Measurements from ENCODE around the gene JDP2. TPM values are rescaled to one million over a fixed set of nuclear protein-coding genes. Genes with fewer than 3 reads are reported as not detected.

The JDP2 gene
- polyA plus RNA-seq, 1 of the 3 experiments (the other 2 are of a cell fraction), result 22.3 TPM

DNA sequence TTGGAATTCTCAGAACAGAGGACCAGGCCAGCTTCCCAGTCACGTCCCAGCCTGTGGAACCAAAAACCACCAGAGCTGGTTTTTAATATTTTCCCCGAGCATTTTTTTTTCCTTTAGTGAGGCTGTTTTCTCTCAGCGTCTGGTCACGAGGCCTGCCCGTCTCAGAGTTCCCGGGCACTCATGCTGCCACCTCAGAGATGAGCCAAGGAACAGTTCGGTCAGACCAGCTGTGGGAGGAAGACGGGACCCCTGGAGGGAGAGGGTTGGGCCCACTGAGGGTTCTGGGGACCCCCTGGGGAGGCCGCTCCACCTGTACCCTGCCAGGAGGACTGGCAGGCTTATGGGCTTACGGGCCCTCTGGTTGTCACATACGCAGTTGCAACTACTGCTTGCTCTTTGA is 39.9 kb downstream of the JDP2 start:
- POLR2A ChIA-PET, result interaction anchor here (0.6 kb wide), 1 partner anchor 398 kb away, joined by 5 read pairs; the partner anchor contains the start of gene ZC2HC1C
- Histone ChIP-seq H3K9ac (no peak overlapping the region), H3K4me3 (ENCODE audit: low read depth in 2 of 2, low read length in 1 of 2) (no peak overlapping the region), H3K27ac (ENCODE audit: low read depth in 2 of 2, low read length in 1 of 2) (no peak overlapping the region), H3K9me2 (no peaks in the 10 kb centered on the region), H3K4me2 (no peak overlapping the region), H3K36me3 (replicated peaks in 1 of 2; ENCODE audit: control insufficient read depth in 1 of 2, insufficient read depth in 2 of 2, low read length in 1 of 2) (peaks cover 19 to 32% of the 10 kb centered on the region in 2 experiments), H3K27me3 (ENCODE audit: insufficient read depth) (no peaks in the 10 kb centered on the region), H3K9me3 (no peaks in the 10 kb centered on the region), H3K4me1 (ENCODE audit: control insufficient read depth in 1 of 2, insufficient read depth in 2 of 2, low read depth in 1 of 2, low read length in 1 of 2) (no peaks in the 10 kb centered on the region), H3K79me2 (ENCODE audit: insufficient read depth) (no peaks in the 10 kb centered on the region), H4K20me1 (ENCODE audit: insufficient read depth) (peaks cover 36% of the 10 kb centered on the region), H3F3A (replicated peaks; ENCODE audit: insufficient read depth) (no peaks in the 10 kb centered on the region), H2AFZ (ENCODE audit: low read depth) (no peak overlapping the region)
- WGBS (ENCODE audit: low lambda C conversion rate), result 93% methylated on average over 11 of the region's 11 CpGs
- TF ChIP-seq TCF12 (IDR thresholded peaks at IDR 0.05) (no peak), TAF1 (IDR thresholded peaks at IDR 0.05; ENCODE audit: borderline replicate concordance, low read depth, low read length) (no peak), JUND (IDR thresholded peaks at IDR 0.05) (no peak), MXI1 (IDR thresholded peaks at IDR 0.05; ENCODE audit: low read depth, low read length) (no peak), RFX5 (IDR thresholded peaks at IDR 0.05; ENCODE audit: low read length) (no peak), POLR2AphosphoS5 (IDR thresholded peaks at IDR 0.05; ENCODE audit: low read depth, low read length) (no peak), GATA2 (CRISPR knock-in tag; IDR thresholded peaks at IDR 0.05) (no peak), TEAD4 (IDR thresholded peaks at IDR 0.05; ENCODE audit: borderline replicate concordance, insufficient read depth) (no peak), FOSL2 (IDR thresholded peaks at IDR 0.05; ENCODE audit: borderline replicate concordance, low read depth) (no peak), RAD21 (IDR thresholded peaks at IDR 0.05; ENCODE audit: low read length) (no peak), SMC3 (IDR thresholded peaks at IDR 0.05; ENCODE audit: low read depth, low read length) (no peak), RXRA (IDR thresholded peaks at IDR 0.05; ENCODE audit: borderline replicate concordance, low read depth) (no peak), EP300 (IDR thresholded peaks at IDR 0.05; ENCODE audit: borderline replicate concordance in 1 of 2, low read depth in 1 of 2, low read length in 1 of 2) (no peak)
- TF ChIP-seq, protein P1, sequence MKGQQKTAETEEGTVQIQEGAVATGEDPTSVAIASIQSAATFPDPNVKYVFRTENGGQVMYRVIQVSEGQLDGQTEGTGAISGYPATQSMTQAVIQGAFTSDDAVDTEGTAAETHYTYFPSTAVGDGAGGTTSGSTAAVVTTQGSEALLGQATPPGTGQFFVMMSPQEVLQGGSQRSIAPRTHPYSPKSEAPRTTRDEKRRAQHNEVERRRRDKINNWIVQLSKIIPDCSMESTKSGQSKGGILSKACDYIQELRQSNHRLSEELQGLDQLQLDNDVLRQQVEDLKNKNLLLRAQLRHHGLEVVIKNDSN (IDR thresholded peaks at IDR 0.05; ENCODE audit: borderline replicate concordance, low read depth), result no peak
- TF ChIP-seq, protein P2, sequence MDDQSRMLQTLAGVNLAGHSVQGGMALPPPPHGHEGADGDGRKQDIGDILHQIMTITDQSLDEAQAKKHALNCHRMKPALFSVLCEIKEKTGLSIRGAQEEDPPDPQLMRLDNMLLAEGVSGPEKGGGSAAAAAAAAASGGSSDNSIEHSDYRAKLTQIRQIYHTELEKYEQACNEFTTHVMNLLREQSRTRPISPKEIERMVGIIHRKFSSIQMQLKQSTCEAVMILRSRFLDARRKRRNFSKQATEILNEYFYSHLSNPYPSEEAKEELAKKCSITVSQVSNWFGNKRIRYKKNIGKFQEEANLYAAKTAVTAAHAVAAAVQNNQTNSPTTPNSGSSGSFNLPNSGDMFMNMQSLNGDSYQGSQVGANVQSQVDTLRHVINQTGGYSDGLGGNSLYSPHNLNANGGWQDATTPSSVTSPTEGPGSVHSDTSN (IDR thresholded peaks at IDR 0.05), result no peak
- TF ChIP-seq, protein P3, sequence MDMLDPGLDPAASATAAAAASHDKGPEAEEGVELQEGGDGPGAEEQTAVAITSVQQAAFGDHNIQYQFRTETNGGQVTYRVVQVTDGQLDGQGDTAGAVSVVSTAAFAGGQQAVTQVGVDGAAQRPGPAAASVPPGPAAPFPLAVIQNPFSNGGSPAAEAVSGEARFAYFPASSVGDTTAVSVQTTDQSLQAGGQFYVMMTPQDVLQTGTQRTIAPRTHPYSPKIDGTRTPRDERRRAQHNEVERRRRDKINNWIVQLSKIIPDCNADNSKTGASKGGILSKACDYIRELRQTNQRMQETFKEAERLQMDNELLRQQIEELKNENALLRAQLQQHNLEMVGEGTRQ (IDR thresholded peaks at IDR 0.05; ENCODE audit: borderline replicate concordance, low read depth, low read length), result no peak
- TF ChIP-seq, protein P4, sequence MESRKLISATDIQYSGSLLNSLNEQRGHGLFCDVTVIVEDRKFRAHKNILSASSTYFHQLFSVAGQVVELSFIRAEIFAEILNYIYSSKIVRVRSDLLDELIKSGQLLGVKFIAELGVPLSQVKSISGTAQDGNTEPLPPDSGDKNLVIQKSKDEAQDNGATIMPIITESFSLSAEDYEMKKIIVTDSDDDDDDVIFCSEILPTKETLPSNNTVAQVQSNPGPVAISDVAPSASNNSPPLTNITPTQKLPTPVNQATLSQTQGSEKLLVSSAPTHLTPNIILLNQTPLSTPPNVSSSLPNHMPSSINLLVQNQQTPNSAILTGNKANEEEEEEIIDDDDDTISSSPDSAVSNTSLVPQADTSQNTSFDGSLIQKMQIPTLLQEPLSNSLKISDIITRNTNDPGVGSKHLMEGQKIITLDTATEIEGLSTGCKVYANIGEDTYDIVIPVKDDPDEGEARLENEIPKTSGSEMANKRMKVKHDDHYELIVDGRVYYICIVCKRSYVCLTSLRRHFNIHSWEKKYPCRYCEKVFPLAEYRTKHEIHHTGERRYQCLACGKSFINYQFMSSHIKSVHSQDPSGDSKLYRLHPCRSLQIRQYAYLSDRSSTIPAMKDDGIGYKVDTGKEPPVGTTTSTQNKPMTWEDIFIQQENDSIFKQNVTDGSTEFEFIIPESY (IDR thresholded peaks at IDR 0.05; ENCODE audit: borderline replicate concordance, low read depth), result no peak
- no peak for DNase-seq
- CTCF ChIA-PET, result interaction anchor here (1.5 to 3.1 kb wide), 2 partner anchors 21 to 160 kb away, joined by 9 to 13 read pairs; no protein-coding TSS in a partner anchor

All from SK-N-SH (cell line).